Measurements from ENCODE around the gene HOOK2. TPM values are rescaled to one million over a fixed set of nuclear protein-coding genes. Genes with fewer than 3 reads are reported as not detected.

Gene HOOK2
- total RNA-seq, 1 experiment from 2014 or later: 70.0 TPM

DNA sequence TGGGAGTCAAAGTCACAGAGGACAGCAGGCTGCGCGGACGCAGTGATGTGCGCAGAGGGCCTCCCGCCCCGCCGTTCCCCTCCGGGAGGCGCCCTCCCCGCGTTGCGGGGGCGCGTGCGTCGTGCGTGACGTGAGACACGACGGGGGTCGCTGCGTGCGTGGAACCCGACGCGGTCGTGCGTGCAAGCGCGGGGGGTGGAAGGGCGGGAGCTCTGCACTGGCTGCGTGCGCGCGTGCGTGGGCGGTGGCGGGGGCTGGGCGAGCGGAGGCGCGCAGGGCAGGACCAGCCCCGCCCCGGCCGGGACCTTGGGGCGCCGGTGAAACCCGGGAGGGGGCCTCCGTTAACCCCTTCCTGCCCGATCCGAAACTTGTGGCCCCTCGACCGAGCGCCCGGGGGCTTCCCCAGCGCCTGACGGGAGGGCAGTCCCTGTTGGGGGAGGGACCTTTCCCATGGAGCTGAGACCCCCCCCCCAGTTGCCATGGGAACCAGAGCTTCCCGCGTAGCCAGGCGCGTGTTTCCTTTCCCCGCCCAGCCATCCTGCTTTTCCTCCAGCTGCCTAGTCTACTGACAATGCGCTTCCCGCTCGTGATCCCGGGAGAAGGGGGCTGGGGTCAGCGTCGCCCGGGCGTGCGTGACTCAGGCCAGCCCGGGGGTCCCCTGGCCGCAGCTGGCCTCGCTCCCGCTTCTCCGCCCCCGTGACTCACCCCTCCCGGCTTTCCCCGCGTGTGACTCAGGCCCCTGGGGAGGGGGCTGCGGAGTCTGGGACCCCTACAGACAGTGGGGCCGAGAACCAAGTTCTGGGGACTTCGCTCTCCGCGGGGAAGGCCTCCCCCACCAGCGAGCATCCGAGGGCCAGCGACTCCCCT is 7.3 kb upstream of the HOOK2 start (continued):
- no peak for TF ChIP-seq SOX15 (CRISPR knock-in tag; IDR thresholded peaks at IDR 0.05)
- TF ChIP-seq RORB (CRISPR knock-in tag; IDR thresholded peaks at IDR 0.05): no peak
- TF ChIP-seq, protein P1, sequence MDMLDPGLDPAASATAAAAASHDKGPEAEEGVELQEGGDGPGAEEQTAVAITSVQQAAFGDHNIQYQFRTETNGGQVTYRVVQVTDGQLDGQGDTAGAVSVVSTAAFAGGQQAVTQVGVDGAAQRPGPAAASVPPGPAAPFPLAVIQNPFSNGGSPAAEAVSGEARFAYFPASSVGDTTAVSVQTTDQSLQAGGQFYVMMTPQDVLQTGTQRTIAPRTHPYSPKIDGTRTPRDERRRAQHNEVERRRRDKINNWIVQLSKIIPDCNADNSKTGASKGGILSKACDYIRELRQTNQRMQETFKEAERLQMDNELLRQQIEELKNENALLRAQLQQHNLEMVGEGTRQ (CRISPR knock-in tag; IDR thresholded peaks at IDR 0.05): peak; percentile 24; the same call in 1 of the 2 replicates
- peak; percentile 40; the same call in 1 of the 2 replicates for TF ChIP-seq FOXK1 (CRISPR knock-in tag; IDR thresholded peaks at IDR 0.05)
- TF ChIP-seq ESRRA (CRISPR knock-in tag; IDR thresholded peaks at IDR 0.05; ENCODE audit: borderline replicate concordance): no peak
- no peak for TF ChIP-seq JAZF1 (CRISPR knock-in tag; IDR thresholded peaks at IDR 0.05)
- TF ChIP-seq ZNF138 (CRISPR knock-in tag; conservative IDR thresholded peaks at IDR 0.05): no peak
- no peak for TF ChIP-seq GABPB1 (CRISPR knock-in tag; IDR thresholded peaks at IDR 0.05)
- TF ChIP-seq JUN (CRISPR knock-in tag; IDR thresholded peaks at IDR 0.05): no peak
- TF ChIP-seq E2F4 (CRISPR knock-in tag; IDR thresholded peaks at IDR 0.05; ENCODE audit: borderline replicate concordance, low read depth): no peak
- TF ChIP-seq SP1 (CRISPR knock-in tag; conservative IDR thresholded peaks at IDR 0.05): no peak
- TF ChIP-seq NFE2L1 (CRISPR knock-in tag; IDR thresholded peaks at IDR 0.05): no peak
- no peak for TF ChIP-seq TEAD1 (CRISPR knock-in tag; IDR thresholded peaks at IDR 0.05)
- no peak for TF ChIP-seq ARID4B (CRISPR knock-in tag; IDR thresholded peaks at IDR 0.05; ENCODE audit: borderline replicate concordance)
- TF ChIP-seq MXD4 (CRISPR knock-in tag; IDR thresholded peaks at IDR 0.05; ENCODE audit: borderline replicate concordance): no peak
- TF ChIP-seq ELF4 (CRISPR knock-in tag; IDR thresholded peaks at IDR 0.05; ENCODE audit: low read depth): no peak
- TF ChIP-seq RELA (CRISPR knock-in tag; IDR thresholded peaks at IDR 0.05; ENCODE audit: borderline replicate concordance): no peak
- TF ChIP-seq PREB (CRISPR knock-in tag; IDR thresholded peaks at IDR 0.05; ENCODE audit: borderline replicate concordance): no peak
- TF ChIP-seq E2F5 (CRISPR knock-in tag; IDR thresholded peaks at IDR 0.05): no peak
- TF ChIP-seq, protein P2, sequence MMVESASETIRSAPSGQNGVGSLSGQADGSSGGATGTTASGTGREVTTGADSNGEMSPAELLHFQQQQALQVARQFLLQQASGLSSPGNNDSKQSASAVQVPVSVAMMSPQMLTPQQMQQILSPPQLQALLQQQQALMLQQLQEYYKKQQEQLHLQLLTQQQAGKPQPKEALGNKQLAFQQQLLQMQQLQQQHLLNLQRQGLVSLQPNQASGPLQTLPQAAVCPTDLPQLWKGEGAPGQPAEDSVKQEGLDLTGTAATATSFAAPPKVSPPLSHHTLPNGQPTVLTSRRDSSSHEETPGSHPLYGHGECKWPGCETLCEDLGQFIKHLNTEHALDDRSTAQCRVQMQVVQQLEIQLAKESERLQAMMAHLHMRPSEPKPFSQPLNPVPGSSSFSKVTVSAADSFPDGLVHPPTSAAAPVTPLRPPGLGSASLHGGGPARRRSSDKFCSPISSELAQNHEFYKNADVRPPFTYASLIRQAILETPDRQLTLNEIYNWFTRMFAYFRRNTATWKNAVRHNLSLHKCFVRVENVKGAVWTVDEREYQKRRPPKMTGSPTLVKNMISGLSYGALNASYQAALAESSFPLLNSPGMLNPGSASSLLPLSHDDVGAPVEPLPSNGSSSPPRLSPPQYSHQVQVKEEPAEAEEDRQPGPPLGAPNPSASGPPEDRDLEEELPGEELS (CRISPR knock-in tag; IDR thresholded peaks at IDR 0.05): no peak
- no peak for TF ChIP-seq ZNF317 (CRISPR knock-in tag; IDR thresholded peaks at IDR 0.05; ENCODE audit: borderline replicate concordance, low read depth)
- no peak for TF ChIP-seq ZNF512 (CRISPR knock-in tag; IDR thresholded peaks at IDR 0.05; ENCODE audit: borderline replicate concordance)
- TF ChIP-seq PRRX2 (CRISPR knock-in tag; IDR thresholded peaks at IDR 0.05): no peak
- TF ChIP-seq HMGA2 (CRISPR knock-in tag; IDR thresholded peaks at IDR 0.05): no peak
- TF ChIP-seq ZBTB21 (CRISPR knock-in tag; IDR thresholded peaks at IDR 0.05; ENCODE audit: borderline replicate concordance): no peak
- TF ChIP-seq CBFB (CRISPR knock-in tag; IDR thresholded peaks at IDR 0.05; ENCODE audit: low read depth): no peak
